K562 (cell line): ENCODE data around the gene ACRBP. TPM values are rescaled to one million over a fixed set of nuclear protein-coding genes. Genes with fewer than 3 reads are reported as not detected.

Experiments
- CAMTA2 ChIP-seq: fragments of 250-450 bp; sonication (Bioruptor Pico); conservative IDR thresholded peaks from 2 replicates; pipeline ENCODE4 v1.5.1; 2022
- CGGBP1 ChIP-seq: fragments of 250-450 bp; sonication (Bioruptor Pico); IDR thresholded peaks from 2 replicates; pipeline ENCODE4 v1.9.0; 2021; ENCODE audit warnings: mild to moderate bottlenecking
- CTBP1 ChIP-seq: fragments of 450-650 bp; IDR thresholded peaks from 2 replicates; pipeline ENCODE4 v1.6.1; 2016; ENCODE audit warnings: borderline replicate concordance
- DLX4 ChIP-seq: fragments of 250-450 bp; sonication (Bioruptor Pico); IDR thresholded peaks from 2 replicates; pipeline ENCODE4 v1.6.1; 2021; ENCODE audit warnings: mild to moderate bottlenecking
- HDAC2 ChIP-seq: fragments of 450-650 bp; IDR thresholded peaks from 2 replicates; pipeline ENCODE4 v1.6.1; 2016; ENCODE audit warnings: mild to moderate bottlenecking
- IFI16 ChIP-seq: fragments of 250-450 bp; sonication (Bioruptor Pico); IDR thresholded peaks from 2 replicates; pipeline ENCODE4 v2.1.2; 2022; ENCODE audit warnings: mild to moderate bottlenecking, inconsistent platforms
- IRF2 ChIP-seq: sonication (generic); formaldehyde crosslinking; IDR thresholded peaks from 2 replicates; pipeline ENCODE4 v1.8.1; 2022; ENCODE audit warnings: mild to moderate bottlenecking, missing genetic modification reagents
- MAFK ChIP-seq: IDR thresholded peaks from 2 replicates; pipeline ENCODE4 v1.6.1; 2011; ENCODE audit warnings: low read length, improper control_type of control experiment
- MEIS2 ChIP-seq: fragments of 450-650 bp; IDR thresholded peaks from 2 replicates; pipeline ENCODE4 v1.6.1; 2014; ENCODE audit warnings: mild to moderate bottlenecking; ENCODE audit not compliant: partially characterized antibody
- PHF8 ChIP-seq: fragments of 200-600 bp; sonication (generic); IDR thresholded peaks from 2 replicates; pipeline ENCODE4 v1.6.1; 2012; ENCODE audit warnings: mixed run types, mild to moderate bottlenecking, inconsistent platforms, low read length, moderate library complexity, borderline replicate concordance
- PRMT5 ChIP-seq: sonication (generic); formaldehyde crosslinking; IDR thresholded peaks from 2 replicates; pipeline ENCODE4 v1.5.0; 2020; ENCODE audit warnings: missing genetic modification reagents
- SNAPC5 ChIP-seq: fragments of 250-450 bp; sonication (Bioruptor Pico); IDR thresholded peaks from 2 replicates; pipeline ENCODE4 v1.8.0; 2021; ENCODE audit warnings: moderate library complexity, mild to moderate bottlenecking, inconsistent platforms
- SNRNP70 ChIP-seq: fragments of 200-400 bp; formaldehyde crosslinking; optimal IDR thresholded peaks from 2 replicates; pipeline ENCODE3; 2017; ENCODE audit warnings: low read depth, low read length
- SREBF2 ChIP-seq: sonication (generic); formaldehyde crosslinking; IDR thresholded peaks from 2 replicates; pipeline ENCODE4 v1.4.0; 2020; ENCODE audit warnings: mild to moderate bottlenecking, missing genetic modification reagents
- SRSF1 ChIP-seq: fragments of 200-400 bp; formaldehyde crosslinking; IDR thresholded peaks from 2 replicates; pipeline ENCODE4 v1.6.1; 2017; ENCODE audit warnings: mild to moderate bottlenecking, low read depth, low read length, moderate library complexity
- TAF15 ChIP-seq: fragments of 200-400 bp; formaldehyde crosslinking; IDR thresholded peaks from 2 replicates; pipeline ENCODE4 v1.6.1; 2017; ENCODE audit warnings: mild to moderate bottlenecking, low read depth, low read length, moderate library complexity
- TRIM28 ChIP-seq: fragments of 450-650 bp; IDR thresholded peaks from 2 replicates; pipeline ENCODE4 v1.6.1; 2017
- YBX1 ChIP-seq: fragments of 450-650 bp; IDR thresholded peaks from 2 replicates; pipeline ENCODE4 v1.7.1; 2016; ENCODE audit warnings: mild to moderate bottlenecking
- ZFP30 ChIP-seq: fragments of 250-450 bp; sonication (Bioruptor Pico); IDR thresholded peaks from 2 replicates; pipeline ENCODE4 v1.8.0; 2022; ENCODE audit warnings: moderate library complexity, mild to moderate bottlenecking, inconsistent platforms, borderline replicate concordance
- ZFP36 ChIP-seq: fragments of 150-350 bp; IDR thresholded peaks from 2 replicates; pipeline ENCODE4 v1.6.1; 2018; ENCODE audit warnings: low read length, low read depth; ENCODE audit not compliant: partially characterized antibody
- ZNF133 ChIP-seq: fragments of 250-450 bp; sonication (Bioruptor Pico); IDR thresholded peaks from 2 replicates; pipeline ENCODE4 v1.4.0; 2020; ENCODE audit warnings: mild to moderate bottlenecking
- ZNF780A ChIP-seq: fragments of 250-450 bp; sonication (Bioruptor Pico); IDR thresholded peaks from 2 replicates; pipeline ENCODE4 v1.5.0; 2021; ENCODE audit warnings: mild to moderate bottlenecking
- polyA plus RNA-seq, 8 experiments: library from polyadenylated mRNA; depleted of rRNA in 4 of 8; stranded (reverse) in 5 of 8; unstranded in 3 of 8; fragments of >200 nt; fragmentation: Nextera tagmentation in 2 of 8; fragmentation: Illumina TruSeq in 1 of 8; extraction: Ambion mirVana in 2 of 8; extraction: Trizol in 1 of 8; gene quantifications; 2 replicates each; pipeline versions ENCODE4 v1.2.1 to v1.2.3, GENCODE V29; 2011 to 2014; ENCODE audit warnings: inconsistent platforms in 1 of 8, missing spikeins in 1 of 8
- total RNA-seq, 7 experiments: library from RNA; depleted of rRNA in 6 of 7; stranded (reverse); fragments of >200 nt in 6 of 7; fragmentation: Illumina TruSeq in 2 of 7; extraction: Trizol in 2 of 7; gene quantifications; 2 replicates each; pipeline versions ENCODE4 v1.2.1 to v1.2.3, GENCODE V29; 2011 to 2021; ENCODE audit warnings: low replicate concordance in 1 of 7
- TF ChIP-seq, protein P1 (sequence below): fragments of 250-450 bp; sonication (Bioruptor Pico); IDR thresholded peaks from 2 replicates; pipeline ENCODE4 v1.4.0; 2020; ENCODE audit warnings: mild to moderate bottlenecking, moderate library complexity
- TF ChIP-seq, protein P2 (sequence below), 2 experiments: IDR thresholded peaks in 1 of 2; conservative IDR thresholded peaks in 1 of 2; 2 replicates each; pipeline ENCODE4 v1.6.1; 2016; ENCODE audit warnings: low read depth in 2 of 2, mild to moderate bottlenecking in 1 of 2, missing compliant biosample characterization in 1 of 2, missing genetic modification characterization in 1 of 2, moderate library complexity in 1 of 2
- TF ChIP-seq, protein P3 (sequence below): fragments of 450-650 bp; IDR thresholded peaks from 2 replicates; pipeline ENCODE4 v1.6.1; 2018; ENCODE audit warnings: mild to moderate bottlenecking, low read depth; ENCODE audit not compliant: partially characterized antibody

ACRBP gene
- total and polyA plus RNA-seq, 9 of the 15 experiments (the other 6 are each of a cell fraction or from before 2014, with no cell fraction given) = 3.1 to 31.8 (median 8.4) TPM

DNA sequence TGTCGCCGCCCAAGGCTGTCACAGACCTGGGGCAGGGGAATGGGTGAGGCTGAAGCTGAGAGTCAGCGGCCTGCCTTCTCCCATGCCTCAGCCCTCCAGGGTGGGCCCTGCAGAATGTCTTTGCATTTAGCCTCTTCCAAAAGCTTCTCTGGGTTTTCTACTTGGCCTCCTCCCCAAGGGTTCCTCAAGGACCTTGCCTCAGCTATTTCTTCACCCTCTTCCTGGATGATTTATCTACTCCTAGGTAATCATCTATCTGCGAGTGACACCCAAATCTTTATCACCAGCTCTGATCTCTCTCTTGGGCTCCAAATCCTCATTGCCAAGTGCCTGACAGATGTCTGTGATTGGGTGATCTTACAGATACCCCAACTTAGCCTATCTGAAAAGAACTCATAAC lies 6.7 kb downstream of the ACRBP start (continued):
- TF ChIP-seq CGGBP1 (CRISPR knock-in tag) = no peak
- no peak for TF ChIP-seq CAMTA2 (CRISPR knock-in tag)
- no peak for TF ChIP-seq MAFK
- TF ChIP-seq SRSF1 = no peak
- TF ChIP-seq TAF15 = no peak
- TF ChIP-seq MEIS2 = peak; percentile 56
- TF ChIP-seq IFI16 (CRISPR knock-in tag) = no peak
- TF ChIP-seq IRF2 (CRISPR knock-in tag) = no peak
- no peak for TF ChIP-seq CTBP1
- TF ChIP-seq SREBF2 (CRISPR knock-in tag) = no peak
- no peak for TF ChIP-seq SNAPC5 (CRISPR knock-in tag)
- TF ChIP-seq HDAC2 = no peak
- TF ChIP-seq, protein P1, sequence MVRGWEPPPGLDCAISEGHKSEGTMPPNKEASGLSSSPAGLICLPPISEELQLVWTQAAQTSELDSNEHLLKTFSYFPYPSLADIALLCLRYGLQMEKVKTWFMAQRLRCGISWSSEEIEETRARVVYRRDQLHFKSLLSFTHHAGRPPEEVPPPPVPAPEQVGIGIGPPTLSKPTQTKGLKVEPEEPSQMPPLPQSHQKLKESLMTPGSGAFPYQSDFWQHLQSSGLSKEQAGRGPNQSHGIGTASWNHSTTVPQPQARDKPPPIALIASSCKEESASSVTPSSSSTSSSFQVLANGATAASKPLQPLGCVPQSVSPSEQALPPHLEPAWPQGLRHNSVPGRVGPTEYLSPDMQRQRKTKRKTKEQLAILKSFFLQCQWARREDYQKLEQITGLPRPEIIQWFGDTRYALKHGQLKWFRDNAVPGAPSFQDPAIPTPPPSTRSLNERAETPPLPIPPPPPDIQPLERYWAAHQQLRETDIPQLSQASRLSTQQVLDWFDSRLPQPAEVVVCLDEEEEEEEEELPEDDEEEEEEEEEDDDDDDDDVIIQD = no peak
- TF ChIP-seq ZNF780A (CRISPR knock-in tag) = no peak
- TF ChIP-seq, protein P2, sequence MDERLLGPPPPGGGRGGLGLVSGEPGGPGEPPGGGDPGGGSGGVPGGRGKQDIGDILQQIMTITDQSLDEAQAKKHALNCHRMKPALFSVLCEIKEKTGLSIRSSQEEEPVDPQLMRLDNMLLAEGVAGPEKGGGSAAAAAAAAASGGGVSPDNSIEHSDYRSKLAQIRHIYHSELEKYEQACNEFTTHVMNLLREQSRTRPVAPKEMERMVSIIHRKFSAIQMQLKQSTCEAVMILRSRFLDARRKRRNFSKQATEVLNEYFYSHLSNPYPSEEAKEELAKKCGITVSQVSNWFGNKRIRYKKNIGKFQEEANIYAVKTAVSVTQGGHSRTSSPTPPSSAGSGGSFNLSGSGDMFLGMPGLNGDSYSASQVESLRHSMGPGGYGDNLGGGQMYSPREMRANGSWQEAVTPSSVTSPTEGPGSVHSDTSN (CRISPR knock-in tag; IDR thresholded peaks at IDR 0.05; ENCODE audit: low read depth) = no peak
- TF ChIP-seq, protein P2 (tag; conservative IDR thresholded peaks at IDR 0.05; ENCODE audit: low read depth) = 0 out of 2 replicates have a peak, but pooled peaks have one; percentile 27
- TF ChIP-seq PHF8 = no peak
- TF ChIP-seq, protein P3, sequence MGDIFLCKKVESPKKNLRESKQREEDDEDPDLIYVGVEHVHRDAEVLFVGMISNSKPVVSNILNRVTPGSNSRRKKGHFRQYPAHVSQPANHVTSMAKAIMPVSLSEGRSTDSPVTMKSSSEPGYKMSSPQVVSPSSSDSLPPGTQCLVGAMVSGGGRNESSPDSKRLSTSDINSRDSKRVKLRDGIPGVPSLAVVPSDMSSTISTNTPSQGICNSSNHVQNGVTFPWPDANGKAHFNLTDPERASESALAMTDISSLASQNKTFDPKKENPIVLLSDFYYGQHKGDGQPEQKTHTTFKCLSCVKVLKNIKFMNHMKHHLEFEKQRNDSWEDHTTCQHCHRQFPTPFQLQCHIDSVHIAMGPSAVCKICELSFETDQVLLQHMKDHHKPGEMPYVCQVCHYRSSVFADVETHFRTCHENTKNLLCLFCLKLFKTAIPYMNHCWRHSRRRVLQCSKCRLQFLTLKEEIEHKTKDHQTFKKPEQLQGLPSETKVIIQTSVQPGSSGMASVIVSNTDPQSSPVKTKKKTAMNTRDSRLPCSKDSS = peak; percentile 25
- no peak for TF ChIP-seq SNRNP70
- no peak for TF ChIP-seq YBX1
- TF ChIP-seq ZFP36 = peak; percentile 89
- no peak for TF ChIP-seq DLX4 (CRISPR knock-in tag)
- TF ChIP-seq TRIM28 = 0 out of 2 replicates have a peak, but pooled peaks have one; percentile 34
- TF ChIP-seq ZFP30 (CRISPR knock-in tag) = no peak
- no peak for TF ChIP-seq ZNF133
- TF ChIP-seq PRMT5 (CRISPR knock-in tag) = no peak
